NCI-H2107 treated with DMSO at 0.1 percent for 48 hours (cell line): ENCODE data around the gene MYT1.
"Not testable (repeated sequence)": the region's sequence is repeated elsewhere in the genome, so short reads cannot be mapped to it uniquely, and the experiment has no call there.

ENCODE experiments used
- DNase-seq: peaks from one replicate; lab custom pipeline; 2025; ENCODE audit not compliant: unreplicated experiment; lab: John Stamatoyannopoulos, UW

MYT1 gene

DNA sequence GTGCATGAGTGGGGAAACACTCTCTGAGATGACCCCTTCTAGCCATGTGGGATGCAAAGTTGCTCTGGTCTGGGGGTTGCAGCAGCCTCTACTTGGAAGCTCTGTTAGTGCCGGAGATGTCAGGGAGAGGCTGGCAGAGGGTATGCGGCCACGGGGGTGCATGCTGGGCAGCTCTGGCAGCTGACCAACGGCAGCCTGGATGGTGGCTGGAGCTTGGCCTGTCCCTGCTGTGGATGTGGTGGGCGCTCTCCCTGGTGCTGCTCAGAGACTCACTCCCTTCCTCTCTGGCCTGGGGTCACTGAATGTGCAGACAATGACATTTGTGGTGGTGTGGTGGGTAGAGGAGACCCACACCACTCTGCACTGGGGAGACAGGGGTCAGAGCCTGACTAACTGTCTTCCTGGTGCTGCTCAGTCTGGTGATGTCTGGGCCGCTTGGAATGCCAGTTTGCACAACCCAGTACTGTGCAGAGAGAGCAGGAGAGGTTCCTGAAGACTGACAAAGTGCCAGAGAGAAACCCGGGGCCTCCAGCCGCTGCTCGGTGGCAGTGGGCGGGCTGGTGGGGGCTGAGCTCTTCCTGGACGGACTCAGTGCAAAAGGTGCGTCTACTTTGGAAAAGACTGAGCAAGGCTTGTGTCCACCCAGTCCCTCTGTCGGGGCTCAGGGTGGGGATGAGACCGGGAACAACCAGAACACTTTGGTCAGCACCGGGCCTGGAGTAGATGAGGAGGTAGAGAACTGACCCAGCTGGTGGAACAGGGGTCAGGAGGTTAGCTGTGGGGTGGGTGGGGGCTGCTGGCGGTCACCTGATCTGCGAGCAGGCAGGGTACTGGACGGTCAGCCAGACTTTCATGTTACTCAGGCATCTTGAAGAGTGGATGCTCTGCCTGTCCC lies 2.7 kb downstream of the MYT1 start:
- no peak for DNase-seq

DNA sequence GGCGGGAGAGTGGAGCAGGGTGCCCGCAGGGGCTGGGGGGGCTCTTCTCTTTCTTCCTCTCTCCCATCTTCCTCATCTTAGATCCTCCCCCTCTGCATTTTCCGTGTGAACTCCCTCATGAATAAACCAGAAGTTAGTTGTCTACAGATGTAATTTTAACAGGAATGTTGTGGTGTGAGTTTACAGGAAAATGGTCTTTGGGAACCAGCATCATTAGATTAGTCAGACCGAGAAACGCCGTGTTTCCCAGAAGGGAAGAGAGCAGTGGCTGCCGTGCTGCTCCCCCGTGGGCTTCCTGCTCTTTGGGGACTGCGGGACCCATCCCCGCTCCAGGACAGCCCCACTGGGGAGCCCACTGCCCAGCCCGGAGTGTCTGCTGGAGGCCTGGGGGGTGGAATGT lies 3.4 kb downstream of the MYT1 start:
- no peak for DNase-seq

DNA sequence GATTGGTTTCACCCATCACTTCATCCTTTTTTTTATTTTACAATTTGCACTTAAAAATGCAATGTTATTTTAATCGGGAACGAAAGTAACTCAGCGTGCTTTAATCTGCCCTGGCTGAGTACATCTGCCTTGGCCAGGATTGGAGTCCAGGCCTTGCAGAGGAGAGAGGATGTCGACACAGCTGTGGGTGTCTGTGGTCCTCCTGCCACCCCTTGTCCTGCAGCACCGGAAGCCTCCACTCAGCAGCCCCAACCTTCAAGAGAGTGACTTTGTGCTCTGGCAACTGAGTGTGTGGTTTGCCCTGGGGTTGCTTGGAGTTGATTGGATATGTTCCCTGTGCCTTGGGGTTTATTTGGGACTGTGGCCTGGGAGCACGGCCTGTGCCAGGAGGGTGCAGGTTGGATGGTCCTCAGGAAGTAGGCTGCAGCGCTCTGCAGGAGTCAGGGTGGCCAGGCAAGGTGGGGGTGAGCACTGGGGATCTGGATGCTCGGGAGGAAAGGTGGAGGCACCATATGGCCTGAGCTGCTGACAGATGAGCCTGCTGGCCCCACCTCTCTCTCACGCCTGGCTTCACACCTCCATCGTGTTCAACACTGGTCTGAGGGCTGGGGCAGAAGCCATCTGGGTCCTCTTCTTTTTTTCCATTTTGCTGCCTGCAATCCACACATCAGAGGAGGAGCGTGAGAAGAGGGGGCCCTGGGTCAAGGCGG lies 4.3 kb downstream of the MYT1 start:
- no peak for DNase-seq

DNA sequence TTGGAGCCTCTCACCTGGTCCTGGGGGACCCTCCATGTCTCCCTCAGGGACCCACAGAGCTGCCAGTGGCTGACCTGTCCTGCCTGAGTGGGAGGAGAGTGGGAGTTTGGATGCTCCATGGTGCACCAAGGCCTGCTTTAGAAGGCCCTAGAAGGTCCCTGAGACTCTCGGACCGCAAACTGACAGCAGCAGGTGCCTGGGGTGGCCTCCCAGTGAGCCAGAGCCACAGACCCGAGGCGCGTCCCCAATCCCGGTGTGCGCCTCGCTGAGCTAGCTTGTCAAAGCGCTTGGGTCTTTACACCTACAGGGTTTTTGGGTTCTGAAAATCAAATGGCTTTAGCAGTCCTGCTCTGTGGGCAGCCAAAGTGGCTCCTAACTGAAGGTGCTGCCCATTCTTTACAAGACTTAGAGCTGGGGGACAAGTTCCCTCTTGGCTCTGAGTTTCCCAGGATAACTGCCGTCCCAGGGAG lies 4.9 kb downstream of the MYT1 start:
- no peak for DNase-seq

DNA sequence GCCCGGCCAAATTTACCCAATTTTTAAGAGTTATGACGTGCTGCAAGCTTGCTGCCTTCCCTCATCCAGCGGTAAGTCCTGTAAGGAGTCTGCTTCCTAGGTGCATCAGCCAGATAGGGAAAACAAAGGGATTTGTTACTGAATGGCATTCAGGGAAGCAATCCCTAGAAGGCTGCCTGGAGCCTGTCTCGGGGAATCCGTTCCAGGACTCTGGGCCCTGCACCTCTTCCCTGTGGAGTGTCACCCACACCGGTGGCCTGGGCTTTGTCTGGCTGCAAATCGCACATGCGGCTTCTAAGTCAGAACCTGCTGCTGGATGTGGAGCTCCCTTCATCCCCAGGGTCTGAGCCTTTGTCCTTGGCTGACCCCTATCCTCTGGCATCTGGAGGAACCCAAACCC lies 7.0 kb downstream of the MYT1 start:
- DNase-seq = no peak

DNA sequence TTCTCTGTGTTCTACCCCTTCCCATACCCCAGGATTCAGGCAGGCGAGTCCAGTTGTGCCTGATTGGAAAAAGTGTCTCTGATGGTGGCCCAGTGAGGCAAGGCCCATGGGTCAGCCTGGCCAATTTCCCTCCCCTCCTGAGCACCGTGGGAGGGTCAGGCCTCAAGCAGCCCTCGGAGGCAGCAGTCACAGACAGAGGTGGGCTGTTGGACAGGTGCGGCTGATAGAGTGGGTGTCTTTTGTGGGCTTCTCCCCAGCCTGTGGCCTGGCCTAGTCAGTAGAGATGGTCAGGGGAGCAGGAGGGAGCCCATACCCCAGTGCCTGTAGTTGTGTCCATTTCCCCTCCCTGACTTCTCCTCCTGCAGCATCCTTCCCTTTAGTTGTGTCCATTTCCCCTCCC lies 8.9 kb downstream of the MYT1 start:
- DNase-seq = no peak

DNA sequence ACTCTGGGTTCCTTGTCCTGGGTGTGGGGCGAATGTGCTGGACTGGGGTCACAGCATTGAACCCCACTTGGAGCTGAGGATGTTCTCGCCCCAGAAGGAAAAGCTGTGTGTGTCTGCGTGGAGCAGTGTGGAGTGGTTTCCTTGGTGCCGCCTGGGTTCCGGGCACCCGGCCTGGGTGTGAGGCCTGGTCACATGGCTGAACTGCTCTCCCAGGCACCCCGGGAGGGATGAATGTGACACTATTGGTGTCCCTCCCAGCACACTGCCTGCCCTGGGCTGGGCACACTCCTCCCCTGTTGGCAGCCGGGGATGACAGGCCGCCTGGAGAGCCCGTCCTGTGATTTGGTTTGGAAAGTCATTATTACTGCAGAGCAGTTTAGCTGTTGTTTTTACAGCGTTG lies 12.3 kb downstream of the MYT1 start:
- no peak for DNase-seq

DNA sequence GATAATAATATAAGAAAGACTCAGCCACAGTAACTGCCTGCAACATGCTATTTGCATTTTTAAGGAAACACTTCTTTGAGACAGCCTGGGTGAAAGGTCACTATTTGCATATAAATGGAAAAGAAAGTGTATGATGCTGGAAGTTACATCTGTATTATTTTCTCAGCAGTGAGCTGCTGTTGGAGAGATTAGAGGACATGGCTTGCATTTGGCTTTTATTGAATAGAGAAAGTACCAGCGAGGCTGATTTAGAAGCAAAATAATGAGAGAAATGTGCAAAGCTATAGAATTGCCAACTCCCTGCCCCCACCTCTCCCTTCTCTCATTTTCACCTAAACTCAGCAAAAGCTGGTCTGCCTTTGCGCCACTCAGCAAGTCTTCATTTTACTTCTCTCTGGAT lies 12.7 kb downstream of the MYT1 start:
- DNase-seq = no peak

DNA sequence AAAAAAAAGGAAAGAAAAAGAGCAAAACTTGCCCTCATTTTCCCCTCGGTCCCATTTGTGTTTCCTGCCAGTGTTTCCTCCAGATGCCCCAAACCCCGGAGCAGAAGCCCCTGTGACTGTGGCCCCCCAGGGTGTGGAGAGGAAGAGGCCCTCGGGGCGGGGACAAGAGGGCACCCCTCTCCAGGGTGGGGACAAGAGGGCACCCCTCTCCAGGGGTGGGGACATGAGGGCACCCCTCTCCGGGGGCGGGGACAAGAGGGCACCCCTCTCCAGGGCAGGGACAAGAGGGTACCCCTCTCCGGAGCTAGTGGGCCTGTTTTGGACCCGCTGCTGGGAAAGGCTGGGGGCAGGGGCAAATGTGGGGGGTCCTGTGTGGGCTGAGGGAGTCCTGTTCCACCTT lies 13.1 kb downstream of the MYT1 start:
- no peak for DNase-seq

DNA sequence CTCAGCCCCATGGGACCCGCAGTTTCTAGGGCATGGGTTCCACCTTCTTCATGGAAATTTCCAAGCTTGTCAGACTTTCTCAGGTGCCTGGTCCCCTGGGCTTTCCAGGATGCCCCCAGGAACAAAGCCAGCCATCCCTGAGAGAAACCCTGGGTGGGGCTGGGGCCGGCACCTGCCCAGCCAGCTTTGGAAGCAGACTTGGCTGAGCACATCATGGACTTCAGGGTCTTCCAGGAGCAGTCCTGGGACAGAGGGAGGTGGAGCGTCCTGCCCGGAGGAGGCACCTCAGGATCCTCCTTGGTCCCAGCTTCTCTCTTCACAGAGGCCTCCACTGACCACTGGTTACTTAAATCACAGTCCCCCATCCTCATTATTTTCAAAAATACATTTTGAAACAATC lies 13.5 kb downstream of the MYT1 start:
- DNase-seq = no peak

DNA sequence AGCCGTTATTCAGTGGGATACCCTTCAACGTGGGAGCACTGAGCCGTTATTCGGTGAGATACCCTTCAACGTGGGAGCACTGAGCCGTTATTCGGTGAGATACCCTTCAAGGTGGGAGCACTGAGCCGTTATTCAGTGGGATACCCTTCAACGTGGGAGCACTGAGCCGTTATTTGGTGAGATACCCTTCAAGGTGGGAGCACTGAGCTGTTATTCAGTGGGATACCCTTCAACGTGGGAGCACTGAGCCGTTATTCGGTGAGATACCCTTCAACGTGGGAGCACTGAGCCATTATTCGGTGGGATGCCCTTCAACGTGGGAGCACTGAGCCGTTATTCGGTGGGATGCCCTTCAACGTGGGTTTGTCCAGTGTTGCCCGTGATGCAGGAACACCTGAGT lies 14.7 kb downstream of the MYT1 start:
- DNase-seq = not testable (repeated sequence)

DNA sequence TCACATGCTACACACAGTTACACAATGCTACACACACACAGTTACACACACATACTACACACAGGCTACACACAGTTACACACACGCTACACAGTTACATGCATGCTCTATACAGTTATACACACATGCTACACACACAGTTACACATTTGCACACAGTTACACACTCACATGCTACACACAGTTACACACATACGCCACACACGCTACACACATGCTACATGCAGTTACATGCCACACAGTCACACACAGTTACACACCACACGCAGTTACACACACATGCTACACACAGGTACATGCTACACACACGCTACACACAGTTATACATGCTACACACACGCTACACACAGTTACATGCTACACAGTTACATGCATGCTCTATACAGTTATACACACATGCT lies 15.6 kb downstream of the MYT1 start:
- DNase-seq = no peak

DNA sequence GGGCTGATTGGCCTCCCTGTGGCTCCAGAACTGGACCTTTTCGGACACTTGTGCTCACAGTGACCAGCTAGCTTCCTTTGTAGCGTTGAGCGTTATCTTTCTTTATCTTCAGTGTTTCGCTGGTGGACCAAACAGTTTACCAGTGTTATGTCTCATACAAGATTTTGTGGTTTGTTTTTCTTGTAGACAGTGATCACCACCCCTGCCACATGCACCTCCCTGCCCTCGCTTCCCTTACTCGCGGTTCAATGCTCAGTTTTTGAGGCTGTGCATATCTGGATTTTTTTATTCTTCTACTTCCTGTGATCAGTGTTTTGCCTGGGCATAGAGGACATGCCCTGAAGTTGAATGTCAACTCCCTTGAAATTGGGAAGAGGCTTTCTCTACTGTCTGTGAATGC lies 16.4 kb downstream of the MYT1 start:
- no peak for DNase-seq

DNA sequence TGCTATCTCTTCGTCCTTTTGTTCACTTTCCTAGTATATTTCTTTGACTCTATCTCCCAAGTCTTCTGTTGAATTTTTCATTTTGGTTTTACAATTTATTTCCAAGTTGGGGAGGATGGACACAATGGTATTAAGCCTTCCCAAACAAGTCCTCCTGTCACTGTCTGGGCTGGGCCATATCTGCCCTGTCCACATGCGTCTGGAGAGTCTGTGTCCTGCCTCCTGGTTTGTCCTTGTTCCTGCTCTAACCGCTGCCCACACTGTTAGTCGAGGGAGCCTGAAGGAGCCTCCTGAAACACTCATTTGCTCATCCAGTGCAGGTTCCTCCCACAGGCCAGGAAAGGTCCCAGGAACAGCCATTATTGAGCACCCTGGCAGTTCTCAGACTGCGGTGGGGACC lies 17.1 kb downstream of the MYT1 start:
- no peak for DNase-seq

DNA sequence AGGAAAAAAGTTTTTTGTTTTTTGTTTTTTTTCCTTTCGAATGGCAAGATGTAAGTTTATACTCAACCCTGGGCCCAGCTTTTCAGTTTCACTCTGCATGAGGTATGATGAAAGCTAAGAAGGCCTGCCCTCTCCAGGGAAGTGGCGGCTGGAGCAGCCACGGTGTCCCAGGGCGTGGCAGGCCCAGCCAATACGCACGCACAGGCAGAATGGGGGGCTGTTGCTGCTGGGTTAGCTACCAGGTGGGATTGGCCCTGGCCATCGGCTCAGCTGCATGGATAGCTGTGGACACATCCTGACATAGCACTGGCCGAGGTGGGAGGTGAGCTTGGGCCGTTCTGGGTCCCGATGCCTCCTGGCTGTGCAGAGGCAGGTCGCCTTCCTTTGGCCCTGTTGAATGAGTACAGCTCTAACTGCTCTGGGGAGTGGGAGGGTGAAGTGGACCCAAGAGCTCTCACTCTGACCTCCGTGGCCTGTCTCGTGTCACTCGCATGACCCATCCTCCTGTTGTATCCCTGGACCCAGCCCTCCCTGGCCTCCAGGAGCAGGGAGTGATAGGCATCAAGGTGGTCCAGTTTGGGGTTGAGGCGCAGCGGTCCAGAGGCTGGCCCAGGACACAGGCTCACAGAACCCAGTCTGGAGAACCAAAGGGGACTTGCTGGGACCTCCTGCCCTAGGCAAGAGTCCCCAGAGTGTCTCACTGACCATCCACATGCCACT lies 18.1 kb downstream of the MYT1 start:
- no peak for DNase-seq

DNA sequence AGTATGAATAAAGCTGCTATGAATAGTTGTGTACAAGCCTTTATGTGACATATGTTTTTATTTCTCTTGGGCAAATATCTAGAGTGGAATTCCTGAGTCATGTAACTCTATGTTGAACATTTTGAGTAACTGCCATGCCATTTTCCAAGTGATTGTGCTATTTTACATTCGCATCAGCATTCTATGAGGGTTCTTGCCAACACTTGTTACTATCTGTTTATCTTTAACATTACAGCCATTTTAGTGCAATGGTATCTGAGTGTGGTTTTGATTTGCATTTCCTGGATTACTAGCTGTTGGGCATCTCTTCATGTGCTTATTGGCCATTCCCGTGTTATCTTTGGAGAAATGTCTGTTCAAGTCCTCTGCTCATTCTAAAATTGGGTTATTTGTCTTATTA lies 19.1 kb downstream of the MYT1 start:
- DNase-seq = no peak

DNA sequence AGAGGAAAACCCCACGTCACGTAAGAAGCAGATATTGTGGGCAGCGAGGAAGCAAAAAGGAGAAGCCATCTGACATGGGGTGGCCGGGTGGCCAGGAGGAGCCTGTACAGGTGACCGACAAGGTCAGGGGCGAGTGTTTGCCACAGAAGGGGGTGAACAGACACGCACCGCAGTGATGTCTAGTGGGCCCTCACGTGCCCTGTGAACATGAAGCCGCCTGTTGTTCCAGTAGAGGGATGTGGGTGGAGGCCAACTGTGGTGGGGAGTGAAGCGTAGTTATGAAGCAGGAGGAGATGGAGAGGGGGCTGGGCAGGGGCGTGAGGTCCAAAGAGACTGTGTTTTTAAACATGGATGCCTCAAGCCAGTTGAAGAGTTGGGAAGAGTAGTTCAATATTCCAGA lies 20.5 kb downstream of the MYT1 start:
- DNase-seq = no peak

DNA sequence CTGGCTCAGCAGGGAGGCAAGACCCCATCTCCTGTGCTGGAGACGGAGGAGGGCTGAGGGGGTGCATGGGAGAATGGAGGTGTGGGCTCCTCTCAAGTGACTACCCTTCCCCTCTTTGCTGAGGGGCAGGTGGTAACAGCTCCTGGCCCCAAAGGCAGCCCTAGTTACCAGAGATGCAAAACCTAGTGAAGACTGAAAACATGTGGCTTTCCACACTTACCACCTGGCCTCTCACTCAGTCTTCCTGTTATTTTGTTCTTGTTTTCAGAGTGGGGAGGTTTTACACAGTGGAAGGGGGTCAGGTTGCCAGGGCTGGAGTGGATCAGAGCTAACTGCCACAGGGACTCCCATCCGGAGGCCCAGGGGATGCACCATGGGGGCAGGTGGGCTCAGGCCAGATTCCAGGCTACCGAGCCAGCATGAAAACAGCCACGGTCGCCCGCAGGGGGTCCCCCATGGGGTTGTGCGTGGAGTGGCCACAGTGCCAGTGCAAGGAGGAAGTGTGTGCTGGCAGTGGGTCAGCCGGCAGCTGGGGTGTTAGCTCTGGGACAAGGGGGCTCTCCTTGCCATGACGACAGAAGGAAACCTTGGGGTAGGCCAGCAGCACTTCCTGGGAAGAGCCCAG lies 21.1 kb downstream of the MYT1 start:
- DNase-seq = no peak

DNA sequence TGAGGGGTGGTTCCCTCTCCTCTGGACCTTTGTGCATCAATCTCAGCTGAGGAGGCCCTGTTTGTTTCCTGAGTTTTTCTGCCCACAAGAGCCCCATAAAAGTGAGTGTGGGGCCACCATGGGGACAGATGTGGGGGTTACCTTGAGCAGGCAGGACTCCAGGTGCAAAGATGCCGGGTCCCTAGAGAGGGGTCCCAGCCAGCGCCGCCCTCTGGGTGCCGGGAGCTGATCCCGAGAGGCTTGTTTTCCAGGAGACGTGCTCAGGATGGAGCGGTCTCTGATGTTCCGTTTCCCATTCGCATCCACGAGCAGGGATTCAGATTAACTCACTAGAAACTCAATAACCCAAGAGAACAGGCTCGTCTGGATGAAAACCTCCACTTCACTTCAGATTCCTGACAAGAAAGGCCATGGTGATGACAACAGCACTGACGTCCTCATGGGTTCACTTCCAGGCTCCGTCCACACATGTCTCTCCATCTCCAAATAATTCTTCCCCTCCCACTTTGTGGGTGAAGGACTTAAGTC lies 21.9 kb downstream of the MYT1 start:
- DNase-seq = no peak

DNA sequence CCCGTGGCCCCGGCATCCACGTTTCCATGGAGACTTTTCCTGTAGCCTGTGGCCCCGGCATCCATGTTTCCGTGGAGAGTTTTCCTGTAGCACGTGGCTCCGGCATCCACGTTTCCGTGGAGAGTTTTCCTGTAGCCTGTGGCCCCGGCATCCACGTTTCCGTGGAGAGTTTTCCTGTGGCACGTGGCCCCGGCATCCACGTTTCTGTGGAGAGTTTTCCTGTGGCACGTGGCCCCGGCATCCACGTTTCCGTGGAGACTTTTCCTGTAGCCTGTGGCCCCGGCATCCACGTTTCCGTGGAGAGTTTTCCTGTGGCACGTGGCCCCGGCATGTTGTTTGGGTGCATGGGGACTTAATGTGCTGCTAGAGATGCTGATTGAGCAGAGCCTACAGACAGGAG lies 23.0 kb downstream of the MYT1 start:
- not testable (repeated sequence) for DNase-seq

DNA sequence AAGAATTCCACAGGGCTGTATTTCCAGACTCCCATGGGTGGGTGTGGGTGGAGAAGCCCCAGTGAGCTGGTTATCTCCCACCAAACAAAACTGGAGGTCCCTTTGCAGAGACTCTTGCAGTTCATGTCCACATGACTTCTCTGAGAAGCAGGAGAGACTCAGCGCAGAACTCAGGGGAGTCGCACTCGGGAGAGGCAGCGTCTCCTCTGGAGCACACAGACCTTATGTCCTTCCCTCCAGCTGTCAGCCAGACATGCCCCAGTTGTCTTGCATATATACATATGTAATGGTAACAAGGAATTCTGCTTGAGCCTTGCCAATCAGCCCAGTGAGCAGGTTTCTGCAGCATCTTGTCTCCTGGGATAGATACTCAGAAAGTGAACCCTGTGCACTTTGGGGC lies 23.8 kb downstream of the MYT1 start:
- no peak for DNase-seq
